Stimulated activated CD4-positive, alpha-beta T cell treated with anti-CD3 and anti-CD28 coated beads, TNF-alpha, amount 100 ng/mL, for 1 hour (primary cell): Measurements from ENCODE around the gene ADPRH.
"Not testable (repeated sequence)": the region's sequence is repeated elsewhere in the genome, so short reads cannot be mapped to it uniquely, and the experiment has no call there.

ENCODE experiments used
- DNase-seq, 3 donors: peaks; one replicate each; pipeline ENCODE4 v3.0.0-alpha.2; 2020; ENCODE audit warnings: low read depth in 3 of 3, low spot score in 1 of 3

ADPRH gene

DNA sequence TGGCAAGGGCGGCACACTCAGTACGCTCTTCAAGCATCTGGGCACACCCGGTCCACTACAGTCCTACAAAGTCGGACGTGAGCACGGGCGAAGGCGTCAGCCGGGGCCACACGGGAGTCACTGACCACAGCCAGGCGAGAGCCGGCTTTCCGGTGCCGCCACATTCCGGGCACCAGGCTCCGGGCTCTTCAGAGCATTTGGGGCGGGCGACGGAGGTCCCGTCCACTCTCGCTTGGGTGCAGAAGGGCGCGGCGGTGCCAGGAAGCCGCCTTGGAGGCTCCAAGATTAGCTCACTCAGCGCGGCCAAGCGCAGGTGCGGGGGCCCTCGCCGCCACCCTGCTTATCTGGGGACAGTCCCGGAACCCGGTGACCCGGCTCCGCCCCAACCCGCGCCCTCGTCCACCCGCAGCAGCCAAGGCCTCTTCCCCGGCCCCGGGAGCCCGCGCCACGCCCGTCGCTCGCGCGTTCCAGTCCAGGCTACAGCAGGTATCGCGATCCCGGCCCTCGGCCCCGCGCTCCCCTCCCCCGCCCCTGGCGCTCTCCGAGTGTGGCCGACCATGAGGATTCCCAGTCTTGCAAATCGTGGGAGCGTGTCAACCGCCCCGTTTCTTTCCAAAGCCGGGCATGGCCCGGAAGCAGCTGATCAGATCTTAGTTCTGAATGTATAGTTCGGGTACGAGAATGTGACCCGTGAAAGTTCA is at the start of gene ADPRH:
ADPRH (plus strand) TSS at position 127 of the 701 bp plus-strand sequence. CDS start 2,678 bp downstream, outside the sequence.
- DNase-seq: peak in 1 of 3 donors; percentile 38

GRCh38 chr3:119529883-119530282 is 49.4 kb upstream of the ADPRH start:
- no peak for DNase-seq

DNA sequence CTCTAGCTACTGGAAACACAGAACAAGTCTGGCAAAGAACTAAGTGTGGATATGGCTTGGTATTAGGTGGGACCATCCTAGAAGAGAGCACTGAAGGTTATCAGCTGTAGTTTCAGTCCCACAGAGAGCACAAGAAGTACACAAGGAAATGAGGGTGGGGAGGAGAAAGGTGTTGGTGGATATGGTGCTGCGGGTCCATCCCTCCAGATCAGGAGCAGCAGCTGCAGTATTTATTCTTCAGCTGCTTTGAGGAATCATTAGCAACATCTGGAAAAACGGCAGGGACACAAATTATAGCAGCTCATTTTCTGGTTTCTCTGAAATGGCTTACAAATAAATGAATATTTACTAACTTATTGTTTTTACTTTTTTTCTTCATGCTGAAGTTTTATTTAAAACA is 48.8 kb upstream of the ADPRH start:
- no peak for DNase-seq

GRCh38 chr3:119531151-119531550 is 48.1 kb upstream of the ADPRH start:
- DNase-seq: no peak

DNA sequence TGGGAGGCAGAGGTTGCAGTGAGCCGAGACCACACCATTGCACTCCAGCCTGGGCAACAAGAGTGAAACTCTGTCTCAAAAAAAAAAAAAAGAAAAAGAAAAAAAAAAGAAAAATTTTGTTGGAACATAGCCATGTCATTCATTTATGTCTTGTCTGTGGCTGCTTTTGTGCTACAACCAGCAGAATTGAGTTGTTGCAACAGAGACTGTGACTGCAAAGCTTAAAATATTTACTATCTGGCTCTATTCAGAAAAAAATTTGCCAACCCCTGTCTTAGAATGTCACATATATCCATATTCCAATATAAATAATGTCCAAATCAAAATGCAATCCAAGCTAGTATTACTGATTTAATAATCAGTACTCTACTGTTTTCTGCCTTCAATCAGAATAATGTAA is 45.0 kb upstream of the ADPRH start:
- DNase-seq: no peak

- no peak for DNase-seq
Observed at GRCh38 chr3:119536757-119537156, 42.5 kb upstream of the ADPRH start.

- no peak for DNase-seq
Observed at GRCh38 chr3:119538772-119539171, 40.5 kb upstream of the ADPRH start.

GRCh38 chr3:119541547-119541946 is 37.7 kb upstream of the ADPRH start:
- DNase-seq: no peak

DNA sequence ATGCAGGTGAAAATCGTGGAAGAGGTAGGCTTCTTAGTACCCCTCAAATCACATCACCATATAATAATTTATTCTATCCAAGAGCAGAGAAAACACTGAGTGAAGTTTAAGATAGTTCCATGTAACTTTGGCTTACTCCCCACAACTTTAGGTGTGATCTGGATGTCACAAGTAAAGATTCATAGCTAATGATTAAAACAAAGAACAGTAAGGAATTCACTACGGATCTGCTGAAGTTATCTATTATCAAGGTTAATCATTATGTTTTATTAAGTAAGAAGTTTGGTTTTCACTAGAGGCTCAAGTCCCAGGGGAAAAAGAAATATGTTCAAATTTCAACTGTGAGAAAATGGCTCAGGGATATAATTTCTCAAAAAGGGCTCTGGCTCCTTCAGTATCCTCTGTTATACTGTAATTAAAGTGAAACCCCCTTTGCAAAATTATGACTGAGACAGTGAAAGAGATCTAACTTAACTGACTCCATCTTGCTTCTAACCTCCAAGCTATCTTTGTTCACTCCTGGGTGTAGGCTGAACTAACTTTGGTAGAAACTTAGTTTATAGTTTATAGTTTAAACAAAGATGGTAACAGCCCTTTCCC is 37.0 kb upstream of the ADPRH start:
- no peak for DNase-seq

- DNase-seq: no peak
Observed at GRCh38 chr3:119543147-119543546, 36.1 kb upstream of the ADPRH start.

DNA sequence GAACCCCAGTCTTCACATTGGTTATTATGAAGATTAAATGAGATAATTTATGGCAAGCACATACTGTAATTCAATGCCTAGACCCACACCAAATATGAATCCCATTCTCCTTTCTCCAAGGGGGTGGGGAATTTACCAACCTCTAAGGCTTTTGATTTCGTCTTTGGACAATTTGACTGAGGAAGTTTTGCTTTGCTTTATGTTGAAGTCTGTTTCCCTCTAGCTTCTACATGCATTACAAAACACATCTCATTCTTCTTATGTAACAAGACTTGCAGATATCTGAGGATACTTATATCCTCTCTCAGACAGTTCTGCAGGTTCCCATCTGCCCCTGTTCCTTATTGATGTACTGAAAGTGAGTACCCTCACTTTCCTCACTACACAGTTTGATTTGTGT is 32.1 kb upstream of the ADPRH start:
- DNase-seq: no peak

DNA sequence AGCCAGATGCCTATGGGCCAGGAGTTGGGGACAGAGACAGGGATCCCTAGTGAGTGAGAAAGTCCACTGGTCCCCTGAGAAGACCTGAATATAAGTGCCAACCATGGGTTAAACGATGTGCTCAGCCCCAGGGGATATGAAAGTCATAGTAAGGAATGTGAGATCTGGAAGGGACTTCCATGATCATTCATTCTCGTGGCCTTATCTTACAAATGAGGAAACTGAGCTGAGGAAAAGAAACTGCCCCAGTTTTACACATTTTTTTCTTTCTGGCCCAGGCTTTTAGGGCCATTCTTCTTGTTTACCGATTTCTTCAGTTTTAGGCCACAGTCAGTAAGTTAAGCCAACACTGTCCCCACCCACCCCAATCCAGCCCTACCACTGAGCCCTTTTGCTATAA is 31.0 kb upstream of the ADPRH start:
- no peak for DNase-seq

DNA sequence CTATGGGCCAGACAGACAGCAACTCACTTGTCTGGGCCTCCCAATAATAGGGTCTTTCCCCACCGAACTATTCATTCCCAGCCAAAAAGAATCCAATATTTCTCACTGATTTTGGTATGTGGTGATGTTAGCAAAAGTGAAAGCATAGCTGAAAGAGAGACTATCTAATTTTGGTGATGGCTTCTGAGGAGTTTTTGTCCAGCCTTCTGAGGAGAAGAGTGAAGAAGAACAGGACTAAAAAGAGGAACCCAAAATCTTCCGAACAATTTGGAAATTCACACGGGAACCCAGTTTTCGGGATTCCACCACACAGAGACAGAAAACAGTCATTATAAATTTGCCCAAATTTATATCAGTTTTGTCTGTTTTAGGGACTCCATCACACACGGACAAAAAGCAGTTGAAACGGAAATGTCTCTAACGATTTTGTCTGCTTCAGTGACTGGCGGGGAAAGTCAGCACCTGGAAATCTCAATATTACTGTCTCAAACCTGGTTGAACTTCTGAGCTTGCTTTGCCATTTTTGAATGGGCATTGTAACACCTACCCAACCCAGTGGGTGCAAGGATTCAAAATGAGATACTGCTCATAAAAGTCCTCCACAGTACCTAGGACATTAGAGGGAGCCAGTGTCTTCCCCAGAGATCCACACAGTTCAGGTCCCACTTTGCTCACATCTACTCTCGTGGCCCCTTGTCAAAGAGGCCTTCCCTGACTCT is 28.9 kb upstream of the ADPRH start:
- DNase-seq: no peak

DNA sequence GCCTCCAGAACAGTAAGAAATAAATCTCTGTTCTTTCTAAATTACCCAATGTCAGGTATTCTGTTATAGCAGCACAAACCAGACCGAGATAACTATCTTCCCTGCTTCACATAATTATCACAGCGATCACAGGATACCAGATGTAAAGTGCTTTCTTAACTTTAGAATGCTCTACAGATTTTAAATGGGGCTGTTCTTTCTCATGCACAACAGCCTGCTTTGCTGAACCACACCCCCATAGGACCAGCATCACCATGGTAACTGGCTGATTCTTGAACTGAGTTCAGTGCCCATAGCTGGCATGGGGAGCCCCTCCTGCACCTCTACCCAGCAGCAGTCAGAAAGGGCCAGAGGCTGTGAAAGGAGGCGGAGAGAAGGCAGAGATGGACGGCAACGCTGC is 27.7 kb upstream of the ADPRH start:
- no peak for DNase-seq

- DNase-seq: not testable (repeated sequence)
Observed at GRCh38 chr3:119552928-119553327, 26.4 kb upstream of the ADPRH start.

DNA sequence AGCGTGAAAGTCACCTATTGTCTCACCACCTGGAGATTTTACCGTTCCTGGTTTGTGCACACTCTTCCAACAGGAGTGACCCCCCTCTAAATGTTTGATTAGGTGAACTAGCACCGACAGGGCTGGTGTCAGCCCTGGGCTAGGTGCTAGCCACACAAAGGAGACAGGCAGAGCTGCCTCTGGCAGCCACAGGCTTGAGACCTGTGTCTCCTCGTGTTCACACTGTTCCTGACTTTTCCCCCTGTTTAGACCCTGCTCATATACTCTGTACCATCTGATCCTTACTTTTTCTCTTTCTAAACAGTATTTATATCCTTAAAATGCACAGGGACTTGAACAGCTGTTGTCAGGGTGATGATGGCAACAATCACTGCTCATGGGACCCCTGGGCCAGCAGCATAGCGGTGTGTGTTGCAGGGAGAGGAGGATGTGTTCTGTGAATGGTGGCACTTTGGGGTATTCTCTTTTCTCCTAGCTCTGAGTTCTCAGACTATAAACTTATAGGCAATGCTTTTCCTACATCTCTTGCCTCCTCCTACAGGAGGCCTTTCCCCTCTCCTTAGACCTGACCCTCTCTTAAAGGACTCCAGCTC is 25.4 kb upstream of the ADPRH start:
- no peak for DNase-seq

- no peak for DNase-seq
Observed at GRCh38 chr3:119555309-119555735, 24.0 kb upstream of the ADPRH start.

DNA sequence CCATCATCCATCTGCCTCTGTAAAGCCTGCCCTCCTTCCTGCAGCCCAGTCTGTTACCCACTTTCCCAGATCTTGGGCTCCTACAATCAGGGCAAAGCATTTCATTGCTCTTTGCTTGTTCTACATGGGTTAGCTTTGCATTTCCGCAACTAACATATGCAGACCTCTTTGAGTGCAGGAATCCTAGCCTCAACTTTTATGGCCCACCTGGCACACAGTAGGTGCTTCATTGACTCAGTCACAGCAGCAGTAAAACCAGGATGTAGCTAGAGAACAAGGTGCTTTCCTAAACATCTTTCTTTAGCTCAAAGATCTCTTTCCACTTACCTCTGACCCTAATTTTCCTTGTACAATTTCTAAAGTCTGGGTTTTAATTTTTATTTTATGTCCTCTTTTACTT is 23.4 kb upstream of the ADPRH start:
- DNase-seq: no peak

GRCh38 chr3:119557192-119557876 is 22.0 kb upstream of the ADPRH start:
- DNase-seq: no peak

DNA sequence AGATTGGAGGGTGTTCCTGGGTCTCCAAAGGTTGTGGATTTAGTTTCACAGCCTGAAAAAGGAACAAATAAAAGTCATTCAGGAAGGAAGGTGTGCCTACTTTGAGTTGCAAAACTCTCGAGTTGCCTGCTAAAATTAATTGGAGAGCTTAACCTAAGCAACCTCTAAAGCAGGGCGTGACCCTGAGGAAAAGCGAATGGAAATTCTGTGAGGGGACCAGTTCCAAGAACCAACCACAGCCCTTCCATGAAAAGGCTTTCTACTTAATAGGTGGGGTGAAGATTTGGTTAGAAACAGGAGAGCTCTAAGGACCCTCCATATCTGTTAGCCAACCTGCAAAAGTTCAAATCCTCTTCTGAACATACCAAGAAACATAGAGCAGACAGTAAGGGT is 21.4 kb upstream of the ADPRH start:
- no peak for DNase-seq

DNA sequence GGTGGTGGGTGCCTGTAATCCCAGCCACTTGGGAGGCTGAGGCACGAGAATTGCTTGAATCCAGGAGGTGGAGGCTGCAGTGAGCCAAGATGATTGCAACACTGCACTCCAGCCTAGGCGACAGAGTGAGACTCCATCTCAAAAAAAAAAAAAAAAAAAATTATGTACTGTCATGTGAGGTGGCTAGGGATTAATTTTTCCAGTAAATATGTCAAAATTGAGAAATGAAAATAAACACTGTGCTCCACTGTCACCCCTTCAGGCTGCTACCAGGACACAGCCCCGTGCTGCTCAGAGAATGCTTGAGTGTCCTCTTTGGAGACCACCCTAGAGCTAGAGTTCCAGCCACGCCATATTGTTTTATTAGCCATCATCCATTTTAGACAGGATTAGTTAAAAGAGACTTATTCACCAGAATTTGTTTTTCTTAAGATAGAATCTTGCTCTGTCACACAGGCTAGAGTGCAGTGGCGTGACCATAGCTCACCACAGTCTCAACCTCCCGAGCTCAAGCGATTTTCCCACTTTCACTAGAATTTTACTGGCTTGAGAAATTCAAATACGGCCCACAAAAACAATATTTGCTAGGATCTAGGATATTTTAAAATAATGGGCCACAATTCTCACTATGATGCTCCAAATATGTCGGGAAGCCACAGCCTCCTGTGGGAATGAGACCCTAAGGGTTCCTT is 20.5 kb upstream of the ADPRH start:
- DNase-seq: no peak
